ENCODE results near the gene UGT2B7.
"Not testable (repeated sequence)": the region's sequence is repeated elsewhere in the genome, so short reads cannot be mapped to it uniquely, and the experiment has no call there.

The UGT2B7 gene

DNA sequence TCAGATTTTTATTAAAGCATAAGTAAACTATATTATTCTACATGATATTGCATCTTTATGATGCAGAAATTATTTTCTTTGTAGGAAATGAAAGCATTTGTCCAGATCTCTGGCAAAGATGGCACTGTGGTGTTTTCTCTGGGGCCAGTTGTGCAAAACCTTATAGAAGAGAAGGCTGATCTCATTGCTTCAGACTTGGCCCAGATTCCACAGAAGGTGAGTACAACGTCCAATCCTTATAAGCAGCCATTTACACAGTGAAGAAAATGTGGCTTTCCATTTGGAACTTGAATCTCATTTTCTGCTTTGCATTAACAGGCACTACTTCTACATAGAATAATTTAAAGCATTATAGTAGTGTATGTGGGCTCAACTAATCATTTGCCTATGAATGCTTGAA is 6.9 kb upstream of the UGT2B7 start:
- no peak for DNase-seq

- no peak for DNase-seq
These were observed 4.1 kb upstream of the UGT2B7 start for GRCh38 chr4:69092190-69092589.

DNA sequence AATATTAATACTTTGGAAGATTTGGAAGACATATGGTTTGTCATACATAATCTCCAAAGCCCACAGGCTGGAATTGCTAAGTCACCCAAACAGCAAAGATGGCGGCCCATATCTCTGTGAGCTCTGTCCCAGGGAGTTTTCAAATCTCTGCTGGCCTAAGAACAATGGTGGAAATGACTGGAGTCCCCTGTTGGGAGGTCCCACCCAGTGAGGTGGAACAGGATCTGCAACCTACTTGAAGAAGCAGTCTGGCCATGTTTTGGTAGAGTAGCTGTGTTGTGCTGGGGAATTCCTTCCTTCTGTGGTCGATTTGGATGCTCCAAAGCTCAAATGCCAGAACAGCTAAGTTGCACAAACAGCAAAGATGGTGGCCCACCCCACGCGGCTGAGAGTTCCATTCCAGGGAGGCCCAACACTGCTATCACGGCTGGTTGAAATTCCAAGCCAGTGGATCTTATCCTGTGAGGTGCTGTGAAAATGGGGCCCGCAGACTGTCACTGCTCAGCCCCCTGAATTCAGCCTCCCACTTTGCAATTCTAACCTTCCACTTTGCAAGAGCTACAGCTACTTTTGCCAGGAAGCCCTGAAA is 3.2 kb upstream of the UGT2B7 start:
- DNase-seq: no peak

- no peak for DNase-seq
These were observed 2.6 kb upstream of the UGT2B7 start for GRCh38 chr4:69093681-69094080.

DNA sequence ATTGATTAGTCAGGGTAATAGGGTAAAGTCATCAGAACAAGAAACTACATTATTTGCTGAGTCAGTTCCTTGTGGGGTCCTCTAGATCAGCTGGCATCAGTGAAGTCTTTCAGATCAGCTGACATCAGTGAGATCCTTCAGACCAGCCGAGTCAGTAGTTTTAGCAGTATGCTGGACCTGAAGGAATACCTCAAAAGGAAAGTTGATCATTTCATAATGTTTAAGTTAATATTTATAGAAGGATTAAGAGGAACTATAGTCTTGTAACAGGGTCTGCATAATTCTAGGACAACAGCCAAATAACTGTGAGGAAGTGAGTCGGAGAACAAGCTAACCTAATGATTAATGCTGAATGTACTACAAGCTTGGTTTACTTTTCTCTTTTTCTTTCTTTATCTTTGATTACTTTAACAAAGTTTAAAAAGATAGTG is 958 bp upstream of the UGT2B7 start:
- DNase-seq: no peak

- DNase-seq: no peak
These were observed 536 bp downstream of the UGT2B7 start for GRCh38 chr4:69096810-69097209.

GRCh38 chr4:69098470-69098869 is 2.2 kb downstream of the UGT2B7 start:
- DNase-seq: no peak

GRCh38 chr4:69099910-69100309 is 3.6 kb downstream of the UGT2B7 start:
- no peak for DNase-seq

- not testable (repeated sequence) for DNase-seq
These were observed 6.4 kb downstream of the UGT2B7 start for GRCh38 chr4:69102668-69103067.

GRCh38 chr4:69104719-69105275 is 8.5 kb downstream of the UGT2B7 start:
- no peak for DNase-seq

DNA sequence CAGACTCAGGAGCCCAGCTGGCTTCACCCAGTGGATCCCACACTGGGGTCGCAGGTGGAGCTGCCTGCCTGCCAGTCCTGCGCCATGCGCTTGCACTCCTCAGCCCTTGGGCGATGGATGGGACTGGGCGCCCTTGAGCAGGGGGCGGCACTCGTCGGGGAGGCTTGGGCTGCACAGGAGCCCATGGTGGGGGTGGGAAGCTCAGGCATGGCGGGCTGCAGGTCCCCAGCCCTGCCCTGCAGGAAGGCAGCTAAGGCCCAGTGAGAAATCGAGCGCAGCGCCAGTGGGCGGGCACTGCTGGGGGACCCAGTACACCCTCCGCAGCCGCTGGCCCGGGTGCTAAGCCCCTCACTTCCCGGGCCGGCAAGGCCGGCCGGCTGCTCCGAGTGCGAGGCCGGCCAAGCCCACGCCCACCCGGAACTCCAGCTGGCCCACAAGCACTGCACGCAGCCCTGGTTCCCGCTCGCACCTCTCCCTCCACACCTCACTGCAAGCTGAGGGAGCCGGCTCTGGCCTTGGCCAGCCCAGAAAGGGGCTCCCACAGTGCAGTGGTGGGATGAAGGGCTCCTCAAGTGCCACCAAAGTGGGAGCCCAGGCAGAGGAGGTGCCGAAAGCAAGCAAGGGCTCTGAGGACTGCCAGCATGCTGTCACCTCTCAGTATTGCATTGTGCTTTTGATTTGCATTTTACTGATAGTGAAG is 19.0 kb downstream of the UGT2B7 start:
- DNase-seq: not testable (repeated sequence)

GRCh38 chr4:69115851-69116213 is 19.6 kb downstream of the UGT2B7 start:
- no peak for DNase-seq

- DNase-seq: no peak
These were observed 20.5 kb downstream of the UGT2B7 start for GRCh38 chr4:69116645-69117321.

GRCh38 chr4:69120870-69121269 is 24.6 kb downstream of the UGT2B7 start:
- no peak for DNase-seq

GRCh38 chr4:69122476-69122875 is 26.2 kb downstream of the UGT2B7 start:
- no peak for DNase-seq

GRCh38 chr4:69124941-69125340 is 28.7 kb downstream of the UGT2B7 start:
- no peak for DNase-seq

DNA sequence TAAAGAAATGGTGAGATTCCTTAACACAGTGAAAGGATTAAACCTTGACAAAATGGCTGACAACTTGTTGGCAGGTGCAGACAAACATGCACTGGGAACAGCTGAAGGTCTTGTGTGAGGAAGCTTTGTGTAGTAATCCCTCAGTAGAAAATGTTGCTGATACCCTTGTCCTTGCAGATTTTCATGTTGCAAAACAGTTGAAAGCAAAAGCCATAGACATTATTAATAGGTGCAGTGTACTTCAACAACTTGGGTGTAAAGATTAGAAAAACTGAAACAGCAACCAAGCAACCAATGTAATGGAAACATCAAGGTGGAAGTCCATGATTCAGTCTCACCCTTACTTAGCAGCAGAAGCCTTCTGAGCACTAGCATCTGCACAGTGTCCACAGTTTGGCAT is 29.8 kb downstream of the UGT2B7 start:
- DNase-seq: no peak

DNA sequence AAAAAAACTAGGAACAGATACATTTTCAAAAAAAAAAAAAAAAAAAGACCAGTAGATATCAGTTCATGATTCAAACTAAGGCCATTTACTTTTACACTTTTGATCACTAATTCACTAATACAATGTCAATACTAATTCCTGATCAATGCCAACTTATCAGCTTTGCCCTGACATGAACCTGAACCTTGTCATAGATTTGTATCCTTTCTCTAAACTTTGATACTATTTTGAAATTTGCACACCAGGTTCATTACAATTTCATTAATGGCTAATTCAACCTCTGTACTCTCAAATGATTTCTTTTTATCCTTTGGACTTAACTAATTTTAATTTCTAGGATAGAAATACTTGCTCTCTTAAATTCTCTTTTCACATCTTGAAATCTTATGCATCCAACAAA is 37.7 kb downstream of the UGT2B7 start:
- no peak for DNase-seq

DNA sequence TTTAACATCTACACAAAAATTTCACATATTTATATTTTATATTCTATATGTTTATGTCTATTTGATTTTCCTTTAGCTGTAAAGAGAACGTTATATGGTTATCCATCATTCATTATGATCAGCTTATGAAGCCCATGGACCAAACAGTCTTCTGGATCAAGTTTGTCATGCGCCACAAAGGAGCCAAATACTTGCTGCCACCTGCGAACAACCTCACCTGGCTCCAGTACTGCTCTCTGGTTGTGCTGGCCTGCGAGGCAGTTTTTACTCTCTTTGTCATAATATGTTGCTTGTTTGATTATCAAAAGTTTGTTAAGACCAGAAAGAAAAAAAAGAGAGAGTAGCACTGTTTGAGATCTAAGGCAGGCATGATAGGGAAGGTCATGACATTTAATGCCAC is 38.2 kb downstream of the UGT2B7 start:
- DNase-seq: no peak

DNA sequence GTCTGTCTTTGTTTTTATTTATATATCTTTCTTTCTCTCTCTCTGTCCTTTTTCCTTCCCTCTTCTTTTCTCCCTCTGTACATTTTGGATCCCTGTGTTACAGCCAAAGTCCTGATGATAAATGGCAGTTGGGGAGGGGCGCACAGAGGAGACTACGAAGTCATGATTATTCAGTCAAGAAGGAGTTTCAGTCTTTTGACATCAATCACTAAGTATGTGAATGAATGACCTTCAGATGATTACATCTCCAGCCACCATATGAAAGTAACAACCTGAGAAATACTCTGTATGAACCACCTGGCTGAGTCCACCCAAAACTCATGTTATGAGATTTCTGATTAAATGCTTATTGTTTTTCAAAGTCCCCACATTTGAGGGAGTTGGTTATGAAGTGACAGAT is 45.0 kb downstream of the UGT2B7 start:
- DNase-seq: no peak

DNA sequence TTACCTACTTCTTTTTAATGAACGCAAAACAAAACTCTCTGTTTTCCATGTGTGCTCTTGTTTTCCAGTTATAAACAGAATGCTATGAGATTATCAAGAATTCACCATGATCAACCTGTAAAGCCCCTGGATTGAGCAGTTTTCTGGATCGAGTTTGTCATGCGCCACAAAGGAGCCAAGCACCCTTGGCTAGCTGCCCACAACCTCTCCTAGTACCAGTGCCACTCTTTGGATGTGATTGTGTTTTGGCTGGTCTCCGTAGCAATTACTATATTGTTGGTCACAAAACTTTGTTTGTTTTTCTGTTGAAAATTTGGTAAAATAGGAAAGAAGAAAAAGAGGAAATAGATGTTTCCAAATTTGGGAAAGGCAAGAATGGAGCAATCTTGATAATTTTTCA is 51.1 kb downstream of the UGT2B7 start:
- DNase-seq: peak in 1 of 2 experiments; percentile 2

- DNase-seq: no peak
These were observed 57.7 kb downstream of the UGT2B7 start for GRCh38 chr4:69154021-69154420.

GRCh38 chr4:69156913-69157312 is 60.6 kb downstream of the UGT2B7 start:
- DNase-seq: no peak
